HEK293 (cell line): Measurements from ENCODE around the gene CDYL2.

Experiments used
- CTCF ChIA-PET: fragments of 350-600 bp; formaldehyde crosslinking; extraction: SDS; loops from one replicate; lab custom pipeline; 2021; ENCODE audit warnings: antibody characterized with exemption; lab: Yijun Ruan, JAX
- POLR2A ChIA-PET: fragments of 300-600 bp; formaldehyde crosslinking; extraction: SDS; loops from one replicate; lab custom pipeline; 2020; ENCODE audit warnings: antibody characterized with exemption, inconsistent platforms; lab: Yijun Ruan, JAX
- H3K27ac ChIP-seq: fragments of 200-500 bp; sonication (Bioruptor generic); 2 replicates; pipeline ENCODE4 v1.5.1; 2014; ENCODE audit warnings: low read depth, low read length, control low read depth, inconsistent platforms; ENCODE audit errors: extremely low read depth
- H3K36me3 ChIP-seq, 2 experiments: fragments of 200-500 bp in 1 of 2; sonication (Bioruptor generic) in 1 of 2; 1 replicate in 1 of 2; 2 replicates in 1 of 2; pipeline ENCODE4 v1.5.1; 2014 to 2017; ENCODE audit warnings: inconsistent platforms in 2 of 2, low read length in 2 of 2; ENCODE audit not compliant: control insufficient read depth in 2 of 2, insufficient read depth in 1 of 2
- H3K4me1 ChIP-seq: fragments of 200-500 bp; sonication (Bioruptor generic); 2 replicates; pipeline ENCODE4 v1.5.1; 2014; ENCODE audit warnings: mild to moderate bottlenecking, low read length, inconsistent platforms; ENCODE audit not compliant: control insufficient read depth, insufficient read depth
- H3K4me3 ChIP-seq: 2 replicates; pipeline ENCODE4 v1.5.1; 2011; ENCODE audit warnings: low read depth, mild to moderate bottlenecking, control low read depth, low read length, moderate library complexity
- H3K9me3 ChIP-seq: fragments of 200-500 bp; sonication (Bioruptor generic); 2 replicates; pipeline ENCODE4 v1.5.1; 2014; ENCODE audit warnings: low read depth, low read length, inconsistent platforms; ENCODE audit not compliant: control insufficient read depth, insufficient read depth
- GFI1B ChIP-seq: fragments of 450-650 bp; formaldehyde crosslinking; IDR thresholded peaks from 2 replicates; pipeline ENCODE4 v1.5.1; 2016; ENCODE audit warnings: missing biosample characterization, missing genetic modification characterization
- KLF1 ChIP-seq: fragments of 450-650 bp; formaldehyde crosslinking; IDR thresholded peaks from 2 replicates; pipeline ENCODE4 v1.5.1; 2016; ENCODE audit warnings: missing biosample characterization, missing genetic modification characterization
- MYNN ChIP-seq: fragments of 450-650 bp; formaldehyde crosslinking; IDR thresholded peaks from 2 replicates; pipeline ENCODE4 v1.5.1; 2016; ENCODE audit warnings: missing biosample characterization, missing genetic modification characterization, borderline replicate concordance
- PRDM2 ChIP-seq: fragments of 450-650 bp; formaldehyde crosslinking; IDR thresholded peaks from 2 replicates; pipeline ENCODE4 v1.5.1; 2016; ENCODE audit warnings: missing biosample characterization, missing genetic modification characterization, borderline replicate concordance
- TSHZ1 ChIP-seq: fragments of 450-650 bp; formaldehyde crosslinking; IDR thresholded peaks from 2 replicates; pipeline ENCODE4 v1.5.1; 2016; ENCODE audit warnings: missing biosample characterization, missing genetic modification characterization, borderline replicate concordance
- YY1 ChIP-seq: fragments of 450-650 bp; formaldehyde crosslinking; IDR thresholded peaks from 2 replicates; pipeline ENCODE4 v1.5.1; 2018; ENCODE audit warnings: missing biosample characterization, missing genetic modification characterization
- ZBTB10 ChIP-seq: fragments of 450-650 bp; formaldehyde crosslinking; IDR thresholded peaks from 2 replicates; pipeline ENCODE4 v1.5.1; 2016; ENCODE audit warnings: missing biosample characterization, missing genetic modification characterization
- ZNF670 ChIP-seq: fragments of 450-650 bp; formaldehyde crosslinking; IDR thresholded peaks from 2 replicates; pipeline ENCODE4 v1.5.1; 2016; ENCODE audit warnings: missing biosample characterization, missing genetic modification characterization, low read depth
- ZSCAN30 ChIP-seq: fragments of 450-650 bp; IDR thresholded peaks from 2 replicates; pipeline ENCODE4 v1.5.1; 2018; ENCODE audit warnings: missing biosample characterization, mild to moderate bottlenecking, missing genetic modification characterization, moderate library complexity

CDYL2 gene

GRCh38 chr16:80592273-80592672 lies 212.1 kb downstream of the CDYL2 start:
- Histone ChIP-seq H3K36me3 (no peaks in the 10 kb centered on the region), H3K4me3 (no peak overlapping the region), H3K4me1 (no peaks in the 10 kb centered on the region), H3K9me3 (no peaks in the 10 kb centered on the region), H3K27ac (no peak overlapping the region)
- TF ChIP-seq ZNF670 (no peak), MYNN (tag by site-specific recombination) (no peak), GFI1B (tag by site-specific recombination) (no peak)
- CTCF ChIA-PET, result no interaction called here
- POLR2A ChIA-PET, result no interaction called here

- H3K36me3 ChIP-seq, result no peaks in the 10 kb centered on the region
- no peaks in the 10 kb centered on the region for H3K9me3 ChIP-seq
- POLR2A ChIA-PET, result no interaction called here
- H3K4me1 ChIP-seq, result no peaks in the 10 kb centered on the region
- no peak overlapping the region for H3K27ac ChIP-seq
- TF ChIP-seq PRDM2 (tag by site-specific recombination), result no peak
- TF ChIP-seq YY1 (tag by site-specific recombination), result no peak
- no peak for TF ChIP-seq TSHZ1 (tag by site-specific recombination)
- no peak for TF ChIP-seq ZSCAN30 (tag by site-specific recombination)
- no peak overlapping the region for H3K4me3 ChIP-seq
- CTCF ChIA-PET, result interaction anchor here (1.1 kb wide), 1 partner anchor 64 kb away, joined by 4 read pairs; no protein-coding TSS in a partner anchor
These were observed 213.1 kb downstream of the CDYL2 start for GRCh38 chr16:80591071-80591915.

- H3K36me3 ChIP-seq, result no peaks in the 10 kb centered on the region
- TF ChIP-seq KLF1 (no peak), TSHZ1 (tag by site-specific recombination) (no peak), ZBTB10 (no peak)
- H3K9me3 ChIP-seq, result no peaks in the 10 kb centered on the region
- H3K27ac ChIP-seq, result no peak overlapping the region
- ChIA-PET CTCF (no interaction called here), POLR2A (no interaction called here)
- H3K4me1 ChIP-seq, result peaks cover 3% of the 10 kb centered on the region; the same call in 1 of the 2 replicates
- no peak overlapping the region for H3K4me3 ChIP-seq
These were observed 217.3 kb downstream of the CDYL2 start for GRCh38 chr16:80587071-80587470.
